Loucy (cell line): ENCODE results near the gene ASAH2.

Source experiments
- CTCF ChIP-seq: fragments of 200-600 bp; sonication (generic); conservative IDR thresholded peaks from 2 replicates; pipeline ENCODE4 v1.5.1; 2014; ENCODE audit warnings: mild to moderate bottlenecking, antibody characterized with exemption, low read length
- EZH2phosphoT487 ChIP-seq: fragments of 200-600 bp; IDR thresholded peaks from 2 replicates; pipeline ENCODE4 v1.6.1; 2018; ENCODE audit warnings: antibody characterized with exemption, mild to moderate bottlenecking, moderate library complexity, borderline replicate concordance

DNA sequence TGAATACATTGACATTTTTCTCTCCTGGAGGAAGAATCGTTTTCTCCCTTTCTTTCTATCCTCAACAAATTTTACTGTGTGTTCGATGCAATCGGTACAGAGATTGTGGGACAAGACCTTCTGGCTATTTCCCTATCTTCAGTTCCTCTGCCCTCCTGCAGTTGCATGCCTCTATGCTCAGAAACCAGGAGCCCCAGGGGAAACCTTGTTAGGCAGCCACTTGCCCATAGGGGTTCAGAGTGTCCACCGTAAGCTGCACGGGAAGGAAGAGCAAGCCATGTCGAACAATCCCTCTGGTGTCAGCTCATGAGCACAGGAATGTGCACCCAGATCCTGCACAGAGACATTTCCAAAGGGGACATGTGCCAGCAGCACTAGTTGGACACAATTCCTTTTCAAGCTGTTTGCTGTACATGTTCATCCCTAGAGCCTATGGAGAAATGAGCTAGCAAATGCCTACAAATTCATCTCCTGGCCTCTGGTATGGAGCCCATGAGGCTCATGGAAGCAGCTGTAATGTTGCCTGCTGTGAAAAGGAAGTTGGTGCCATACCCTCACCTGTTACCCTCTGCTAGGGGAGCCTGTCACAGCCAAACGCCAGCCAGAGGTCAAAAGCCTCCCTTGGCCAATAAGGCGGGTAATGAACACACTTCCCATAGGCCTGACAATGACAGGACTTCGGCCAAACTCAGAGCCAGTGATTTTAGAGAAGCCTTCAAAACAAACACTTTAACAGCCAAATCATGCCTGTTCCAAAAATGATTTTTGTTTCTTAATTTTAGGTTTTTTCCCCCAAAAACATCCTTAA is 35.9 kb upstream of the ASAH2 start:
- TF ChIP-seq CTCF (no peak), EZH2phosphoT487 (no peak)
